GM19452 (cell line): ENCODE data around the gene RUVBL1.

Experiments used
- ATAC-seq: cut with Tn5 transposase; IDR thresholded peaks from one replicate; pipeline ENCODE4 v1.9.1; 2021; ENCODE audit not compliant: unreplicated experiment

The RUVBL1 gene

GRCh38 chr3:128068156-128068620 lies 55.4 kb downstream of the RUVBL1 start:
- ATAC-seq: no peak

- no peak for ATAC-seq
Measured at GRCh38 chr3:128067489-128067888, 56.1 kb downstream of the RUVBL1 start.

DNA sequence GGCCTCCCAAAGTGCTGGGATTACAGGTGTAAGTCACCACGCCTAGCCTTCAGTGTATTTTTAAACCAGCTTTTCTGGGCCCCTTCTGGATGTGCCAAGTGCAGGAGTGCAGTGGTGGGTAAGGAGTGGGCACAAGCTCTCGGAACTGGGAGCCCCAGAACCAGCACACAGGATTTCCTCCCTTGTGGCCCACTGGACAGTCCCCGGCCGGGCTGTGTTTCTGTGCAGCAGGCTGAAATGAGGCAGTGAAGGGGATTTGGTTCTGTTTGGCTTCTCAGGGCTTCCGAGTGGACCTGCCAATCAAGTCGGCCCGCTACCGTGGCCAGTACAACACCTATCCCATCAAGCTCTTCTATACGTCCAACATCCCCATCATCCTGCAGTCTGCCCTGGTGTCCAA lies 56.9 kb downstream of the RUVBL1 start:
- ATAC-seq: no peak

DNA sequence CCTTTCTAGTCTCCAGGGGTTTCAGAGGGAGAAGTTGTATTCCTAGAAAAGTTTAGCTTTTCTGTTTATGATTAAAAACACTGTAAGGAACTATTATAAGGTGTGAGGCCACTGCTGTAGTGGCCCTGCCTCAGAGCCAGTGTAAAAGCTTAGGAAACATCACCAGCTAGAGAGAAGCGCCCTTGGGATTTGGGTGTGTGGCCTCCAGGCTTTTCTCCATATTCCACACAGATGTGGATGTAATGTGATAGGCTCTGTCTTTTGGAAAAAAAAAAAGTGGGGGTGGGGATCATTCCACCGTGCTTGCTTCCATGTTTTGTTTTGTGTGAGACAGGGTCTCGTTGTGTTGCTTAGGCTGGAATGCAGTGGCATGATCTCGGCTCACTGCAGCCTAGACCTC lies 57.5 kb downstream of the RUVBL1 start:
- no peak for ATAC-seq

GRCh38 chr3:128064962-128065361 lies 58.6 kb downstream of the RUVBL1 start:
- no peak for ATAC-seq

DNA sequence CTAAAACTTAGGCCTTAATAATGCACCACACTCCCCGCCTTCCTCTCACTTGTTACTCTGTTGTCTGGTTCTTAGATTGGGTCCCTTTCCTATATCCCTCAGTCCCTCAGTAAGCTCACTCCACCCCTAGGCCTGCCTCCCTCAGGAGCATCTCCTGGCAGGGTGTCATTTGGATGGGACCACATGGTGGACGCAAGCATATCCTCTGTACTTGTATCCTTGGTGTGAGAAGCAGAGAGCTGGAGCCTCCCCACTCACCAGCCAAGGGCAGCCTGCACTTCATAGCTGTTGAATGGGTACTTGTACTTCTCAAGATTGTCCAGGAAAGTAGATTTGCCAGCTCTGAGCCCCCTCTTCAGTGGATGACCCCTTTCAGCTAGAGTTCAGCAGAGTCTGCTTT lies 59.7 kb downstream of the RUVBL1 start:
- ATAC-seq: no peak

DNA sequence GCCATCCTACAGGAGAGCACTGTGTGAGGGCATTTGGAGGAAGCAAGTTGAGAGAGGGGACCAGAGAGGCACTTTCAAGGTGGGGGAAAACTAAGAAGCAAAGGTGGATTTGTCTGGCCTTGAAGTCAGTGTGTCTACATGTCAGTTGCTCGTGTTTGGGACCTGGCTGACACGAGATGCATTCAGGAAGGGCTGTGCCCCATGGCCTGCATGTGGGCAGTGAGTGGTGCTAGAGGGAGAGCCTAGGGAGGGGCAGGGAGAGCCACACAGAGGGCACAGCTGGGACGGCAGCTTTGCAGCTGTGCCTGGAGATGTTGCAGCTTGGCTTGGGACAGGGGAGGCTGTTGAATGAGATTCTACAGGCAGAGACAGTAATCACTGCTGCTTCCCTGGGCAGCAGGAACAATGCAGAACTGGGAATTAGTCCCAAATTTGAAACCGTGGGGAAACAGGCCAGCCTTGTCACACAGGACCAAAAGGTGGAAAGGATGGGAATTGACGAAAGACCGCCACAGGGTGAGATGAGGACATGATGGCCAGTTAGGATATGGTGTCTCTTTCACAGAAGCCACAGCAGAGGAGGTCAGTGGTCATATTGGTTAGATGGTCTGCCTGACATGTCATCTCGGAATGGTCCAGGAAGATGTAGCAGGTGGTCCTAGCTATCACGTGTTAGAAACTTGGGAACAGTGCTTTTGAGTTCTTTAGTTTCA lies 61.4 kb downstream of the RUVBL1 start:
- ATAC-seq: no peak

DNA sequence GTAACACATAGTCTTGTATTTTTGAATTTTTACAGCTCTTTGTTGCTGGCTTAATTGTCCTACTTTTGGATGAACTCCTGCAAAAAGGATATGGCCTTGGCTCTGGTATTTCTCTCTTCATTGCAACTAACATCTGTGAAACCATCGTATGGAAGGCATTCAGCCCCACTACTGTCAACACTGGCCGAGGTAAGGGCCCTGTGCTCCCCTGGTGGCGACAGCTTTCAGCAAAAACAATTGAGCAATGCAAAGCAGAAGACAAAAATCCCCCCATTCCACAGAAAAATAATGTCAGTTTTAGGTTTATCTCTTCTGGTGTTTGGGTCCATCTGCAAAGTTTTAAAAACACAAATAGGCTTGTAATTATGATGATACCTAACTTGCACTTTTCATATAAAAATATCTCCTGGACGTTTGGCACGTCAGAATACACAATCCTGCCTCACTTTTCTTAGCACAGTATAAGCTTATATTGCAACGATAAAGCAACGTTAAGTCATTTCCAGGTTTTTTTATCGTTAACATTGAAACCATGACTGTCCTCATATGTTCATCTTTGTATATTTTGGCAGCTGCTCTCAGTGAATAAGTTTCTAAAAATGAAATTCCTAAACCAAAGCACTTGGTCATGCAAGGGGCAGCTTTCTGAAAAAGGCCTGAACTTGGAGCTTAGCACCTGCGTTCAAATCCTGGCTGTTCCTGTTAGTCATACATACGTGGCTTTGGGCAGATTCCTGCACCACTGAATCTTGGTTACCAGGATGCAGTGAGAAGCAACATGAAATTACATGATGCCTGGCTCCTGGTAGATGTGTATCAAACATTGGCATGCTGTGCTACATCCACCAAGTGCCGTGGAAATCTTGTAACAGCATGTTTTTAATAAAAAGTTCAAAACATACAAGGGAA lies 62.9 kb downstream of the RUVBL1 start:
- no peak for ATAC-seq

- no peak for ATAC-seq
Measured at GRCh38 chr3:128056258-128056657, 67.4 kb downstream of the RUVBL1 start.

GRCh38 chr3:128054367-128054766 lies 69.2 kb downstream of the RUVBL1 start:
- no peak for ATAC-seq

DNA sequence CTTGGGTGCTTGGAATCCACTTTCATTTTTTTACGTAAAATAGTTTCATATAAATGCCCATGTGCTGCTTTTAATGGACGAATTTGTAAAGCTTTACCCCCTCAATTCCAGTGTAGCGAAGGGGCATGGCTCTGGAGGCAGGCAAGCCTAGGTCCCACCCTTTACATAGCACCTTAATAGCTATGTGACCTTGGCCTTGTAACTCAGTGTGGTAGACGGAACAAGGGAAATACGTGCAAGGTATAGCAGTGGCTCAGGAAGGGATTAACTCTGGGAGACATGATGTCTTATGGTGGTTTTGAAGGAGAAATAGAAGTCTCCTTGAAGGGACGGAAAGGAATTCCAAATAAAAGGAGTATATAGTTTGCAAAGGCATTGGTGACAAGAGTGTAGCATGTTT lies 70.0 kb downstream of the RUVBL1 start:
- no peak for ATAC-seq

DNA sequence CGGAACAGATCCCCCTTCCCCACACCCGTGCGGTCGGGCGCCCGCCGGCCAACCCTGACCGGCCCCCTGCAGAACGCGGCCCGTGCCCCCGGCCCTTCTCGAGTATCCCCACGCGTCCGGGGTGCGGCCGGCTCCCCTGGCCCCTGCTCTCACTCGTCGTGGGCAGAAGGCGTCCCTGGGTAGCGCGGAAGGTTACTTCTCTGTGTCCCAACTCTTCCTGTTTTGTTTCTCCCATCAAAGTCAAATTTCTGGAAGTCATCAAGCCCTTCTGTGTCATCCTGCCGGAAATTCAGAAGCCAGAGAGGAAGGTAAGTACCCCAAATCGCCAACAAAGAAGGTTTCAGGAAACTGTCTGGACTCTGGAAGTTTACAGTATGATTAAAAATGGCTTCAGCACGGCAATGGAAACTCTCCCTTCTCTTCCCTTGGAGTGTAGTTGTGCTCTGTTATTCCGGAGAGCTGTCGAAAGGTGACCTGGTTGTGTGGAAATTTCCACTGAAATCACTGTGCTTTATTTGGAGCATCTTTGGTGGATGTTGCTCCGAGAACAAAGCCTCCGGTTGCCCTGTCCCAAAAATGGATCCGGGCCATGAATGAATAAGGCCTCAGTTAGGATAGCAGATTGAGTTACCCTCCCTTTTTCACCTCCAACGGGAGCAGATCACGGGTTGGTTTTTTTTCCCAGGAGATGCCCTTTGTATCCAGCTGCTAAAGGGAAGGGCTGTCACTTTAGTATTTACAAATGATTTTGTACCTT lies 70.8 kb downstream of the RUVBL1 start:
- no peak for ATAC-seq

GRCh38 chr3:128051837-128052594 lies 71.6 kb downstream of the RUVBL1 start, which contains the start of gene SEC61A1:
Gene SEC61A1, plus strand, starts transcription at chr3:128052437. Its CDS starts 116 bp downstream, at chr3:128052553.
- ATAC-seq: peak; percentile 94

DNA sequence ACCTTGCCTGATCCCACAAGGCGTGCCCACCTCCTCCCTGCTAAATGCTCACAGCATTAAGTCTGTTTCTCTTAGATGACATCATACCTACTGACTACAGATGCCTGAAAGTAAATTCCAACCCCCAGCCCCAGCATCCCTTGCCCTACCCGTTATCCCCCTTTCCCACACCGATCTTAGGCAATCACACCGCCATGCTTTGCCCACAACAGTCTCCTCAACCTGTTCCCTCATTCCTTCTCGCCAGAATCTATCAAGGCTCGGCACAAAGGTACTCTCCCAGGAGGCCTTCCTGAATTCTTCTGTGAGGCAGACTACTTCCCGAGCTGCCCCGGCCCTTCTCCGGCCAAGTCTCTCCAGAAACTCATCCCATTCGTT lies 72.2 kb downstream of the RUVBL1 start:
- ATAC-seq: no peak

- no peak for ATAC-seq
Measured at GRCh38 chr3:128050597-128050996, 73.0 kb downstream of the RUVBL1 start.

GRCh38 chr3:128041344-128041743 lies 82.3 kb downstream of the RUVBL1 start:
- no peak for ATAC-seq

DNA sequence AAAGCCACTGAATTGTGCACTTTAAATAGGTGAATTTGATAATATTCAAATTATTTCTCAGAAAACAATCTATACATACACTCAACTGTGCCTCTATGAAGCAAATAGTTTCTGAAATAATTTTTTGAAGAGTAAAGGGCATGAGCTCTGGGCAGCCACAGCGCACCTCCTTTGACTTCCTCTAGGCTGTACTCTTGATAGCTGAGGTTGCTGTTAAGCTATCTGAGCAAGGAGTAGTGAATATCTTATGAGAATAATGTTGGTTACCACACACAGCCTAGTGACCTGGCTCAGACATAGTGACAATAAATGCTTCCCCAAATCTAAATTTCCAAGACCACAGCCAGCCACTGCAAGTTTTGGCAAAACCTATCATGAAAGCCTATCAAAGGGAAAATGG lies 83.0 kb downstream of the RUVBL1 start:
- no peak for ATAC-seq

DNA sequence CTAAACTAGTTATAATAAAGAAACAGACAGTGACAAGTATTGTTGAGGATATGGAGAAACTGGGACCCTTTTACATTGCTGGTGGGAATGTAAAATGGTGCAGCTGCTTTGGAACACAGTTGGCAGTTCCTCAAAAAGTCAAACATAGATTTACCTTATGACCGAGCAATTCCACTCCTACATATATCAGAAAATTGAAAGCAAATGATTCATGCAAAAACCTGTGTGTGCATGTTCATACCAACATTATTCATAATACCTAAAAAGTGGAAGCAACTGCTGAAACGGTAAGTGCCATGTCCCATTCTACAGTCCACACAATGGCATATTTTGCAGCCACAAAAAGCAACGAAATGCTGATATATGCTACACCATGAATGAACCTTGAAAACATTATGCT lies 83.6 kb downstream of the RUVBL1 start:
- no peak for ATAC-seq

DNA sequence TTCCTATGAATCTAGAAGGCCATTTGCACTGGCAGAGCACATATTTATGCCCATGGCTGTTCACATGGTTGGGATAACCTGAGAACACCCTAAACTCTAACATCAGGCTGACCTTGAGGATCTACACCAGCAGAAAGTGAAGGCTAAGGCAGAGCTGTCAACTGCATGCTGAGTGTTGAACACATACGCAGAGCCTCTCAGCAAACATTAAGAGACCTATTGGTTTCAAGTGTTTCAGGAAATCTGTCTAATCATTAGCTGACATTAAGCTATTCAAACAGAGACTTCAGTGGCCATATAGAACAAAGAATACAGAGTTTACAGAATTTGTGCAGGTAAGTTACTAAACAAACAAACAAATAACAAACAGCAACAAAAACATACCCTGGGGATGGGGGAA lies 87.5 kb downstream of the RUVBL1 start:
- ATAC-seq: no peak

GRCh38 chr3:128033102-128033501 lies 90.5 kb downstream of the RUVBL1 start:
- no peak for ATAC-seq
